Measurements from ENCODE around the gene OR5B21.

DNA sequence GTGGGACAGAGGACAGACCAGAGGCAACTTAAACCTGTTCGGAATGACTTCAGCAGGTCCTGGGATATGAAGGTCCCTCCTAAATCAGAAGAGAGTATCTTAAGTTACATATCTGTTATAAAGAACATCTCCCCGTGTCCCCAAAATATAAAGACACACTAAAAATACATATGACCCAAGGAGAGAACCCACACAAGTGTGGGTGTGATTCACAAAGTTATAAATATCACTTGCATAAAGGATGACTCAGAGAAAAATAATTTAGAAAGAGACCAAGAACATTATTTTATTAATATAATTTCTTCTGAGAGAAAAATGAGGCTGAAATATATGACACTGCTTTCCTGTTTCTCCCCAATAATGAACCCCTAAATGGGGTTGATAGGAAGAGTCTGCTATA, 14.2 kb downstream of the OR5B21 start:
- TF ChIP-seq, protein P1, sequence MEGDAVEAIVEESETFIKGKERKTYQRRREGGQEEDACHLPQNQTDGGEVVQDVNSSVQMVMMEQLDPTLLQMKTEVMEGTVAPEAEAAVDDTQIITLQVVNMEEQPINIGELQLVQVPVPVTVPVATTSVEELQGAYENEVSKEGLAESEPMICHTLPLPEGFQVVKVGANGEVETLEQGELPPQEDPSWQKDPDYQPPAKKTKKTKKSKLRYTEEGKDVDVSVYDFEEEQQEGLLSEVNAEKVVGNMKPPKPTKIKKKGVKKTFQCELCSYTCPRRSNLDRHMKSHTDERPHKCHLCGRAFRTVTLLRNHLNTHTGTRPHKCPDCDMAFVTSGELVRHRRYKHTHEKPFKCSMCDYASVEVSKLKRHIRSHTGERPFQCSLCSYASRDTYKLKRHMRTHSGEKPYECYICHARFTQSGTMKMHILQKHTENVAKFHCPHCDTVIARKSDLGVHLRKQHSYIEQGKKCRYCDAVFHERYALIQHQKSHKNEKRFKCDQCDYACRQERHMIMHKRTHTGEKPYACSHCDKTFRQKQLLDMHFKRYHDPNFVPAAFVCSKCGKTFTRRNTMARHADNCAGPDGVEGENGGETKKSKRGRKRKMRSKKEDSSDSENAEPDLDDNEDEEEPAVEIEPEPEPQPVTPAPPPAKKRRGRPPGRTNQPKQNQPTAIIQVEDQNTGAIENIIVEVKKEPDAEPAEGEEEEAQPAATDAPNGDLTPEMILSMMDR (IDR thresholded peaks at IDR 0.05) = no peak
- no peak for TF ChIP-seq POLR2A (IDR thresholded peaks at IDR 0.05)

Measured in heart left ventricle (tissue), 13 donors.